Activated naive CD8-positive, alpha-beta T cell (primary cell): ENCODE results near the gene DLX4.

ENCODE experiments used
- H3K27ac Mint-ChIP-seq: one replicate; pipeline ENCODE4 v1.8.0; 2021; ENCODE audit warnings: mixed read lengths
- H3K27me3 Mint-ChIP-seq: one replicate; pipeline ENCODE4 v1.8.0; 2021; ENCODE audit warnings: mixed read lengths
- H3K36me3 Mint-ChIP-seq: one replicate; pipeline ENCODE4 v1.8.0; 2021; ENCODE audit warnings: mixed read lengths
- H3K4me1 Mint-ChIP-seq: one replicate; pipeline ENCODE4 v1.8.0; 2021; ENCODE audit warnings: low read depth, mixed read lengths
- H3K4me3 Mint-ChIP-seq: one replicate; pipeline ENCODE4 v1.8.0; 2021; ENCODE audit warnings: mild to moderate bottlenecking, mixed read lengths
- H3K9me3 Mint-ChIP-seq: one replicate; pipeline ENCODE4 v1.8.0; 2021; ENCODE audit warnings: low read depth, mixed read lengths

The DLX4 gene

DNA sequence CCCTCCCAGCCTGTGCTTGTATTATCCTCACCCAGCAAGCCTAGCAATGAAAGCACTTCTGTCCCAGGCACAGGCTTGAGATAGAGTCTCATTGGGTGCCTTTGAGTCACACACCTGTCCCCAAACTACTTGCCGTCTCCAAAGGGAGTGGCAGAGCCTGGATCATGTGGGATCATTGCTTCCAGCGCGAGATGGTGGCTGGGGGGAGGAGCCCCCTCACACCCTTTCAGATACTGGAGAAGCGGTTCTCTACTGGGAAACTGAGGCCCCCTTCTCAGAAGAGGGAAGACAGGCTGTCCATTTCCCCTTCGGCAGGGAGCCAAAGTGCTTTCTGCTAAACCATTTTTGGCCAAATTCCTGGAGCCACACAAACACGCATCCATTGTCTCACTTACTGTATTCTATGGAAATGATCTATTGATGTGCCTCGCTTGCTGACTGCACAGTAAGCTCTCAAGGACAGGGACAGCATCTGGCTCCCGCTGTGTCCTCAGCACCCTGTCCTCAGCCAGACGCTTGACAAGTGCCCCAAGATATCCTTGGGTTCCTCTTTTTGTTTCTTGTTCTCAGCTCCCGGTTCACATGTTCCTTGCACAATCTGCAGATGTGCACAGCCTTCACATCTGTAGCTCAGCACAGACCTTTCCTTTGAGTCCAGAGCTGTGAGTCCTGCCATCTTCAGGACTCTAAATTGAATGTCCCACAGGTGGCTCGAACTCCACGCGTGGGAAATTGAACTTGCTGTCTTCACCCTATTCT is 52.0 kb downstream of the DLX4 start:
- Mint-ChIP-seq H3K9me3 (no peaks in the 10 kb centered on the region), H3K4me3 (no peak overlapping the region), H3K27me3 (no peaks in the 10 kb centered on the region), H3K36me3 (no peaks in the 10 kb centered on the region), H3K4me1 (no peaks in the 10 kb centered on the region), H3K27ac (no peak overlapping the region)

- Mint-ChIP-seq H3K27me3 (peaks cover 2% of the 10 kb centered on the region), H3K27ac (no peak overlapping the region), H3K36me3 (no peaks in the 10 kb centered on the region), H3K4me3 (no peak overlapping the region), H3K4me1 (peaks cover under 1% of the 10 kb centered on the region), H3K9me3 (no peaks in the 10 kb centered on the region)
Measured at GRCh38 chr17:50021681-50022370, 52.8 kb downstream of the DLX4 start.

DNA sequence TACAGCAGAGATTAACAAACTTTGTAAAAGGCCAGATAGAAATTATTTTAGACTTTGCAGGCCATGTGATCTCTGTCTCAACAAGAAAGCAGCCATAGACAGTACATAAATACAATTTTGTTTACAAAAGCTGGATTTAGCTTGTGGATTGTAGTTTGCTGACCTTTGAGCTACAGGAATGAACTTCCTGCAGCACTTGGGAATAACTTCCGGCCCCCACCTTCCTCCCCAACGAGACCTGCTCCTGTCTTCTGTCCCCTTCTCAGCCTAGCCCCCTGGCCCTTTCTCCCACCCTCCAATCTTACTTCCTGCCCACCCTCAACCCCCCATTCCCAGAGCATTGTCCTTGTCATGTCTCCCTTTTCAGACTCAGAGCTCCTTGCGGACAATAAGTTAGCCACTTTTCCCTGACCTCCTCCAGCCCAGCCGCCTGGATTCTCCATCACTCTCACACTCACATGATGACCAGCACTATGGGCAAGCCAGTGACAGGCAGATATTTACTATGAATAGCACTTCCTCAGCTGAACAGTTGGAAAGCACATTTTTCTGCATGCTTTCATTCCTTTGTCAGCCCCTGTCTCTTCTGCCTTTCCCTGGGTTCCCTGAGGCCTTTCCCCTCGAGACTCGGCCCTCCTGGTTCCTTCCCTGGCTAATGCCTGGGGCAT is 53.6 kb downstream of the DLX4 start:
- H3K36me3 Mint-ChIP-seq = no peaks in the 10 kb centered on the region
- no peak overlapping the region for H3K4me3 Mint-ChIP-seq
- H3K9me3 Mint-ChIP-seq = no peaks in the 10 kb centered on the region
- no peak overlapping the region for H3K27ac Mint-ChIP-seq
- H3K27me3 Mint-ChIP-seq = peaks cover 5% of the 10 kb centered on the region
- peaks cover 6% of the 10 kb centered on the region for H3K4me1 Mint-ChIP-seq

- Mint-ChIP-seq H3K9me3 (no peaks in the 10 kb centered on the region), H3K27me3 (peaks cover 7% of the 10 kb centered on the region), H3K36me3 (no peaks in the 10 kb centered on the region), H3K27ac (no peak overlapping the region), H3K4me1 (peaks cover 10% of the 10 kb centered on the region), H3K4me3 (no peak overlapping the region)
Measured at GRCh38 chr17:50023520-50023919, 54.5 kb downstream of the DLX4 start.
